ENCODE results near the gene MIAT.
A peak's percentile ranks its signal among the peaks of the same experiment; 100 is the strongest.

MIAT gene

GRCh38 chr22:26670459-26670858 lies 13.1 kb downstream of the MIAT start:
- no peak for DNase-seq

GRCh38 chr22:26671317-26672059 lies 14.1 kb downstream of the MIAT start:
- DNase-seq: peak; percentile 87

GRCh38 chr22:26672060-26672471 lies 14.7 kb downstream of the MIAT start:
- DNase-seq: peak; percentile 65

- DNase-seq: peak; percentile 93
Measured at GRCh38 chr22:26672590-26673468, 15.4 kb downstream of the MIAT start.

GRCh38 chr22:26673486-26673885 lies 16.1 kb downstream of the MIAT start:
- DNase-seq: no peak

GRCh38 chr22:26674211-26675190 lies 17.1 kb downstream of the MIAT start:
- peak; percentile 59 for DNase-seq

- no peak for DNase-seq
Measured at GRCh38 chr22:26675687-26676268, 18.4 kb downstream of the MIAT start.

GRCh38 chr22:26677217-26677616 lies 19.8 kb downstream of the MIAT start:
- DNase-seq: no peak

- peak; percentile 87 for DNase-seq
Measured at GRCh38 chr22:26679003-26679629, 21.7 kb downstream of the MIAT start.

- DNase-seq: no peak
Measured at GRCh38 chr22:26680485-26680884, 23.1 kb downstream of the MIAT start.

- DNase-seq: no peak
Measured at GRCh38 chr22:26681395-26681821, 24.0 kb downstream of the MIAT start.

GRCh38 chr22:26684168-26684567 lies 26.8 kb downstream of the MIAT start:
- DNase-seq: no peak

- DNase-seq: no peak
Measured at GRCh38 chr22:26685601-26686000, 28.2 kb downstream of the MIAT start.

GRCh38 chr22:26687439-26687838 lies 30.1 kb downstream of the MIAT start:
- no peak for DNase-seq

GRCh38 chr22:26689513-26690301 lies 32.3 kb downstream of the MIAT start:
- DNase-seq: no peak

GRCh38 chr22:26690654-26691376 lies 33.4 kb downstream of the MIAT start:
- DNase-seq: no peak

GRCh38 chr22:26691377-26691716 lies 34.0 kb downstream of the MIAT start:
- DNase-seq: no peak

- DNase-seq: no peak
Measured at GRCh38 chr22:26692215-26692614, 34.8 kb downstream of the MIAT start.

GRCh38 chr22:26697151-26697550 lies 39.8 kb downstream of the MIAT start:
- no peak for DNase-seq

GRCh38 chr22:26700462-26700861 lies 43.1 kb downstream of the MIAT start:
- no peak for DNase-seq
